ENCODE measurements around the gene CPT1B.

DNA sequence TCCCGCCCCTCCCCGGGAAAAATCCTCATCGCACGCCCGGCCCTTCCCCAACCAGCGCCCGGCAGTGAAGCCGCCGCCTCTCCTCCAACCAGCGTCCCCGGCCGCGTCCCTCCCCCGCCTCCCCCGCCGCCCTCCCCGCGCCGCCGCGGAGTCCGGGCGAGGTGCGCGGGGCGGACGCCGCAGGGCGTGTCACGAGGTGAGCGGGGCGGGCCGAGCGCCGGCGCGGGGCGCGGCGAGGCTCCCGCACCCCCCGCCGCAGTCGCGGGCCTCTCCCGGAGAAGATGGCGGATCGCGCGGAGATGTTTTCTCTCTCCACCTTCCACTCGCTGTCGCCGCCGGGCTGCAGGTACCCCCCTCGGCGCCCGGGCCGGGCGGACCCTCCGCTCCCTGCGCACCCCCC, 22.3 kb upstream of the CPT1B start, which contains the start of gene MAPK8IP2:
- TF ChIP-seq, protein P1, sequence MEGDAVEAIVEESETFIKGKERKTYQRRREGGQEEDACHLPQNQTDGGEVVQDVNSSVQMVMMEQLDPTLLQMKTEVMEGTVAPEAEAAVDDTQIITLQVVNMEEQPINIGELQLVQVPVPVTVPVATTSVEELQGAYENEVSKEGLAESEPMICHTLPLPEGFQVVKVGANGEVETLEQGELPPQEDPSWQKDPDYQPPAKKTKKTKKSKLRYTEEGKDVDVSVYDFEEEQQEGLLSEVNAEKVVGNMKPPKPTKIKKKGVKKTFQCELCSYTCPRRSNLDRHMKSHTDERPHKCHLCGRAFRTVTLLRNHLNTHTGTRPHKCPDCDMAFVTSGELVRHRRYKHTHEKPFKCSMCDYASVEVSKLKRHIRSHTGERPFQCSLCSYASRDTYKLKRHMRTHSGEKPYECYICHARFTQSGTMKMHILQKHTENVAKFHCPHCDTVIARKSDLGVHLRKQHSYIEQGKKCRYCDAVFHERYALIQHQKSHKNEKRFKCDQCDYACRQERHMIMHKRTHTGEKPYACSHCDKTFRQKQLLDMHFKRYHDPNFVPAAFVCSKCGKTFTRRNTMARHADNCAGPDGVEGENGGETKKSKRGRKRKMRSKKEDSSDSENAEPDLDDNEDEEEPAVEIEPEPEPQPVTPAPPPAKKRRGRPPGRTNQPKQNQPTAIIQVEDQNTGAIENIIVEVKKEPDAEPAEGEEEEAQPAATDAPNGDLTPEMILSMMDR (IDR thresholded peaks at IDR 0.05): no peak
- no peak for TF ChIP-seq POLR2A (IDR thresholded peaks at IDR 0.05)

All from uterus (tissue), 2 donors.